HG02588 (cell line): ENCODE data around the gene DLGAP1.
A peak's percentile ranks its signal among the peaks of the same experiment; 100 is the strongest.
"Not testable (repeated sequence)": the region's sequence is repeated elsewhere in the genome, so short reads cannot be mapped to it uniquely, and the experiment has no call there.

Source experiments
- ATAC-seq: cut with Tn5 transposase; IDR thresholded peaks from one replicate; pipeline ENCODE4 v1.9.1; 2021; ENCODE audit warnings: mild to moderate bottlenecking, moderate library complexity; ENCODE audit not compliant: unreplicated experiment

DLGAP1 gene

DNA sequence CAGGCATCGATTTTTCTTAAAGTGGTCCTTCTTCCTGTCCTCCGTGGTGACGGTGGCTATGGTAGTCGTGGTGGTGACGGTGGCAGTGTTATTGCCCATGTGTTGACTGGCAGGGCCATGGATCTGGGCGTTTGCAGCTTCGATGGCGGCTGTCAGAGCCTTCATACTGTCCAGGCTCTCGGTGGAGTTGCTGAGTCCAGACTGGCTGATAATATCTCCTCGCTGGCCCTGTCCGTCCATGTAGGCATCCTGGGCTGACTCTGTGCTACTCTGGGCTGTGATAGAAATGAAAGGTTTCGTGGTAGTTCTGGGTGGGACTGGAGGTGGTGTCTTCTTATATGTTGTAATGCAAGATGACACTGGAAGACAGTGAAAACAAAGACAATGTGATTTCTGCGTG is 873.2 kb downstream of the DLGAP1 start:
- ATAC-seq: no peak

DNA sequence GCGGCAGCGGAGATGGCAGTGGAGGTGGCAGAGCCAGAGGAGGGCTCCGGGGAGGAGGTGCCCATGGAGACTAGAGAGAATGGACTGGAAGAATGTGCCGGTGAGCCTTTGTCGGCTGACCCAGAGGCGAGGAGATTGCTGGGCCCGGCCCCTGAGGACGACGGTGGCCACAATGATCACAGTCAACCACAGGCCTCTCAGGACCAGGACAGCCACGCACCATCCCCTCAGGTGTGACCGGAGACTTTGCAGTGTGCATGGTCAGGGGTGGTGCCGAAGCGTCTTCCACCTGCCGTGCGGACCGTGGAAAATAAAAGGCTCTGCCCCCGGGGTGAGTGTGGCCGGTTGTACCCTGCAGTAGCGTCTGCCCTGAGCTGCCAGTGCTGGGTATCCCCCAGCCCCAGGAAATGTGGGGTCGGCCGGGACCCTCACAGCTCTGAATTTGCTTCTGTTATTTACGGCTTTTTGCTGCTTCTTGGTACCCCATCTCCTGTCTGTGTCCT is 874.5 kb downstream of the DLGAP1 start:
- ATAC-seq: not testable (repeated sequence)

DNA sequence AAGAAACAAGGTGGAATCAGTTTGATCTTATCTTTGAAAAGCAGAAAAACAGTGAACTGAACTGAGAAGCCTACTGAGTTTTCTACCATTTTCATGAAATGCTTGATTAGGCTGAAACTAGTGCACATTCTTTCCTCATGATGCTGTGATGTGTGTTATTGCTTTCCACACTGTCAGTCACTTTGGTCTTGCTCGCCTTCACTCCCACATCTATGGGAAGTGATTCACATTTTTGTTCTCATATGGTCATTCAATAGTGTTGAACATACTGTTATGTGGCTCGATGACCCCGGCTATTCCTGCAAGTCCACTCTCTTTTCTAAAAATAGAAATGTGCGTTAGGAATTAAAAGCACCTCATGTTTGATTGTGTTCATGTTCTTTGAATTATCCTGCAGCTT is 875.4 kb downstream of the DLGAP1 start:
- no peak for ATAC-seq

DNA sequence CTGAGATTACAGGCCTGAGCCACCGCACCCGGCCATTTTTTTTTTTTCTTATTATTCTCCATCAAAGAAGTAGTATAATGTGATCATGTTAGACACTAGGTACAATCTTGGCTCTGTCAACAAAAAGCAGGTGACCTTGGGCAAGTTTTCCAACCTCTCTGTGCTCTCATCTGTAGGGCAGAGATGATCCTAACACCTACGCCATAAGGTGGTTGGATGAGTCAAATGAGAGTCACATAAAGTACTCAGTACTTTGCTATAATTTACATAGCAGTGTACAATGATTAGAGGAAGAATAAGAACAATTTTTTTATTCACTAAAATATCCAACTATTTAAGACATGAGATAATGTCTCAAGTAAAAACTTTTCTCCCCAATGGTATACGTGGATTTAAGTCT is 876.5 kb downstream of the DLGAP1 start:
- ATAC-seq: no peak

DNA sequence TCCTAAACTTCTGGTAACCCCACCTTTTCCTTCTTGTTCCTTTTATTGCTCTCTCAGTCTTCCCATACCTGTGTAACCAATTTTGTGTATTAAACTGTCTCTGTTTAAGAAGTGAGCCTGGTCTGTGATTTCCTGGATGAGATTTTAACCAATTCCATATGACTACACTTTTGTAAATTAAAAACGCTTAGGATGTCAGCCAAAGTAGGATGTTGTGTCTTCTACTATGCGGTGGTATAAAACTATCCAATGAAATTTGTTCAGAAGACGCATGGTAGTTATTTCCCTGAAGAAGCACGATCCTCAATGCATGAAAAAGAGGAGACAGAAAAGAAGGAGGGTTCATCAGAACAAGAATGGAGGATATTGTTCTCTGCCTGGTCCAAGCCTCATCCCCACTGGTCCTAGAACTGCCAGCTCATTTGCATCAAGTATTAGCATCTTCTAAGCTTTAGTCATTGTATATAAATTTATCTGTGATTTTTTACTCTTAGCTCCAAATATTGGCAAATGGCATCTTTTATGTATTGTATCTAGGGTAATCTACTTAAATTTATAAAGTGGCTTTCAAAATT is 877.7 kb downstream of the DLGAP1 start:
- ATAC-seq: no peak

DNA sequence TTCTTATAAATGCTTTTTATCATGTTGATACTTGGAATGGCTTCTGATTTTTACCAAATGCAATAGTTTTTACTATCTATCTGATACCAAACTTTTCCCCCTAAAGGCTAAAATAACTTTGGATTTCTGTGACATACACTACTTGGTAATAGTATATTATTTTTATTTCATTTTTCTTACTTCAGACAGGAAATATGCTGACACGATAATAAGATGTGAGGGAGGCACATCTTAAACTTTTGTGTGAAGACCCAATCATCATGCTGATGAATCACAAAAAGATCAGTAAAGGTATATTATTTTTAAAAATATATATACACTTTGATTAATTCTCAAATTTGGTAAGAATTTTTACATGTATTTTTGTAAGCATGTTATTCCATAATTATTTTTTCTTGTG is 882.3 kb downstream of the DLGAP1 start:
- ATAC-seq: no peak

DNA sequence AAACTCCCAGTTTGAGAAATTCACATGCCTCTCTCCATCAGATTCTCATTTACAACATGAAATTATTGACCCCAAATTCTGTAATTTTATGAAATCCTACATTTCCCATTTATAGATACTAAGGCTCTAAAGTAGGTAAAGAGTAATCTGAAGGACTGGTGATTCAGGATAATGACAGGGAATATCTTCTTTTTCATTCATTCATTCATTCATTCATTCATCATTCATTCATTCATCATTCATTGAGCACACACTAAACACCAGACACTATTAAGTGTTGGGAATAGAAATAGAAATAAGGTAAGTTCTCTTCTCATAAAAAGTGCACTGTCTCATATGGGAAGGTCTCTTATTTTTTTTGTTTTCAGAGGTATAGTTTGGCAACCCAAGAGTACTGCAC is 888.3 kb downstream of the DLGAP1 start:
- ATAC-seq: no peak

DNA sequence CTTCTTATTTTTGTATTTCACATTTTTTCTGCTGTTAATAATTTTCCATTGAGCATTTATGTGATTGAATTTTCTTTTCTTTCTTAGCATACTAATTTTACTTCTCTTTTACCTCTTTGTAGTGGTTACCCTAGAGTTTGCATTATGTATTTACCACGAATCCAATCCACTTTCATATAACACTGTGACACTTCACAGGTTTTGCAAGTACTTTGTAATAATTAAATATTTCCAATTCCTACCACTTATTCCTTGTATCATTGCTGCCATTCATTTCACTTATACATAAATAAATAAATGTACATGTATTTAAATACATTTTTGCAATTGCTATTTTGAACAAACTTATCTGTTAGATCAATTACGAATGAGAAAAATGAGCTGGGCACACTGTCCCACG is 894.4 kb downstream of the DLGAP1 start:
- ATAC-seq: no peak

DNA sequence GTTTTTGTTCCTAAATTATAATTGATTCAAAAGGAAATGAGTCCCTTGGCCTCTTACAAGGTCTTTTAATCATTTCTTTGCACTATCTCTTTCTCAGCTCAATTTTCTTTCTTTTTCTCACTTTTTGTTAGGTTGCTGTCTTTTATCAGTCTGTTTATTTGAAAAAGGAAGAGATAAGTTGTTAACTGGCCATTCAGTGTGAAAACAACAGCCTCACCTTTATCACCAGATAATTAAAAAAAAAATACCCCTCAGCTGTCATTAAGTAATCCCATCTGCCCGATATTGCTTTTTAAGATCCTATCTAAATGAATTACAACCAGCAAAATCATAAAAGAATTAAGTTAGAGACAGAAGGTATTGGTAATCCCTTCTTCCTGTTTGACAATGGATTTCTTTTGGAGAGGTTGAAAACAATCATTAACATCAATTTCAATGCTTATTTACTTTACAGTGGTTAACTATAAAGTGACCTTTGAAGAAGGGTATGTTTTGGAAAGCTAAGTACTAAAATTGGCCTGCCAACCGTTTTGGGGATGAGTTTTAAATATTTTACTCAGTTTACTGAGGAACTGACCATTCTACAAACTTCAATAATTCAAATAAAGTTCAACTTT is 900.2 kb downstream of the DLGAP1 start:
- no peak for ATAC-seq

DNA sequence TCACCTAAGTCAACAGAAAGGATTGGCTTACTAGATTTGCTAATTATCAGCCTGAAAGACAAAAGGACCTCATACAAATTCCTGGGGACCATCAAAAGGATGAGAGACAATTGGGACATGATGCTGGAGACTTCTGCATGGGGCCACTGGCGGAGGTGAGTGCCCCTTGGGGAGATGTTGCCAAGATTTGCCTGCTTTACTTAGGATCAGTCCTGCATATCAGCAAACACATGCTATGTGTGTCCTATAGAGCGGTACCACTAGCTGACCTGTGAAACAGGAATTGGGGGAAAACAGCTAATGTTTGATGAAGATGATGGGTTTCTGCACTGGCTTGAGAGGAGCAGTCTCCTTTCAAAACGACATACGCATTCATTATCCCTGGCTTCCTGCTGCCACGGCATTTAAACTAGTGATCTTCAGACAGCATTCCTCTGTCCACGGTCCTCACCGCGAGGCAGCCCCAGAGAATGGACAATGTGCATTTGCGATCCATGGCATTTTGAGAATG is 901.0 kb downstream of the DLGAP1 start:
- ATAC-seq: no peak

DNA sequence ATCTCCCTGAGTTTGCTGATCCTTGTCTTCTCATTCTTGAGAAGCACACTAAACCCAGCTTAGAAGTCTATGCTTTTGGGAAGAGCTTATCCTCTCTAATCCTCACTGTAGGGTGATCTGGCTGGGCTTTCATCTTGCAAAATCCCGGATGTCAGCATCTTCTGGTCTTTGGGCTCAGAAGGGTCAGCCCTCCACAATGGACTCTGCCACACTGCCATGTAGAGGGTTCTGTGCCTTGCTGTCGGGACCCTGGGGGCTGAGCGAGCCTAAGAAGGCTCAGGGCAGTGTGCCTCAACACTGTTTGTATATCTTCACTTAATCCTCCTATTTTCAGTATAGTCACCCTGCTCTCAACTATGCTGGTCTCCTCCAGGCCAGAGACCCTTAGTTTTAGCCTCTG is 902.8 kb downstream of the DLGAP1 start:
- no peak for ATAC-seq

DNA sequence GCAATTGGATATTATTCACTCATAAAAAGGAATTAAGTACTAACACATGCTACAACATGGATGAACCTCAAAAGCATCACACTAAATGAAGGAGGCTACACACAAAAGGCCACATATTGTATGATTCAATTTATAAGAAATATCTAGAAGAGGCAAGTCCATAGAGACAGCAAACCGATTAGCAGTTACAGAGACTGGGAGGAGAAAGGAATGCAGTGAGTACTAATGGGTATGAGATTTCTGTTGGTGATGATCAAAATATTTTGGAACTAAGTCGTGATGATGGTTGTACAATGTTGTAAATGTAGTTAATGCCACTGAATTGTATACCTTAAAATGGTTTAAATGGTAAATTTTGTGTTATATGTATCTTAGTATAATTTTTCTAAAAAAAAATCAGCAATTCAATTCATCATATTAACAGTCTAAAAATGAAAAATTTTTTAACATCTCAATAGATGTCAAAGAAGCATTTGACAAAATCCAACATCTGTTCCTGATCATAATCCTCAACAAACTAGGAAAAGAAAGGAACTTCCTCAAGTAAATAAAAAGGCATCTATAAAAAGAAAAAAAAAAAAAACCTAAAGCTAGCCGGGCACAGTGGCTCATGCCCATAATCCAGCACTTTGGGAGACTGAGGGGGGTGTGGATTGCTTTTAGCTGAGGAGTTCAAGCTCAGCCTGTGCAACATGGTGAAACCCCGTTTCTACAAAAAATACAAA is 907.1 kb downstream of the DLGAP1 start:
- no peak for ATAC-seq

DNA sequence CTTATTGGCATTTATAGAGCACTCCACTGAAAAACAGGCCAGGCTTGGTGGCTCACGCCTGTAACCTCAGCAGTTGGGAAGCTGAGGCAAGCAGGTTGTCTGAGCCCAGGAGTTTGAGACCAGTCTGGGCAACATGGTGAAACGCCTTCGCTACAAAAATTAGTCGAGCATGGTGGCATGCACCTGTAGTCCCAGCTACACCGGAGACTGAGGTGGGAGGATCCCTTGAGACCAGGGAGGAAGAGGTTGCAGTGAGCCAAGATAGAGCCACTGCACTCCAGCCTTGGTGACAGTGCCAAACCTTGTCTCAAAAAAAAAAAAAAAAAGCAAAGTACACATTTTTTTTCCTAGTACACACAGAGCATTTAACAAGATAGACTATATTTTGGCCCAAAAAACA is 909.0 kb downstream of the DLGAP1 start:
- no peak for ATAC-seq

DNA sequence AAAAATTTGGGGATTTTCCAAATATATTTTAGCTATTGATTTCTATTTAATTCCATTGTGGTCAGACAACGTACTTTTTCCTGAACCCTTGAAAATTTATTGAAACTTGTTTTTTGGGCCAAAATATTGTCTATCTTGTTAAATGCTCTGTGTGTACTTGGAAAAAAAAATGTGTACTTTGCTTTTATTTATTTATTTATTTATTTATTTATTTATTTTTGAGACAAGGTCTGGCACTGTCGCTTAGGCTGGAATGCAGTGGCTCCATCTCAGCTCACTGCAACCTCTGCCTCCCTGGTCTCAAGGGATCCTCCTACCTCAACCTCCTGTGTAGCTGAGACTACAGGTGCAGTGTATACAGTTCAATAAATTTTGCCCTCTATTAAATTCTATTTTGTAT is 910.6 kb downstream of the DLGAP1 start:
- ATAC-seq: no peak

DNA sequence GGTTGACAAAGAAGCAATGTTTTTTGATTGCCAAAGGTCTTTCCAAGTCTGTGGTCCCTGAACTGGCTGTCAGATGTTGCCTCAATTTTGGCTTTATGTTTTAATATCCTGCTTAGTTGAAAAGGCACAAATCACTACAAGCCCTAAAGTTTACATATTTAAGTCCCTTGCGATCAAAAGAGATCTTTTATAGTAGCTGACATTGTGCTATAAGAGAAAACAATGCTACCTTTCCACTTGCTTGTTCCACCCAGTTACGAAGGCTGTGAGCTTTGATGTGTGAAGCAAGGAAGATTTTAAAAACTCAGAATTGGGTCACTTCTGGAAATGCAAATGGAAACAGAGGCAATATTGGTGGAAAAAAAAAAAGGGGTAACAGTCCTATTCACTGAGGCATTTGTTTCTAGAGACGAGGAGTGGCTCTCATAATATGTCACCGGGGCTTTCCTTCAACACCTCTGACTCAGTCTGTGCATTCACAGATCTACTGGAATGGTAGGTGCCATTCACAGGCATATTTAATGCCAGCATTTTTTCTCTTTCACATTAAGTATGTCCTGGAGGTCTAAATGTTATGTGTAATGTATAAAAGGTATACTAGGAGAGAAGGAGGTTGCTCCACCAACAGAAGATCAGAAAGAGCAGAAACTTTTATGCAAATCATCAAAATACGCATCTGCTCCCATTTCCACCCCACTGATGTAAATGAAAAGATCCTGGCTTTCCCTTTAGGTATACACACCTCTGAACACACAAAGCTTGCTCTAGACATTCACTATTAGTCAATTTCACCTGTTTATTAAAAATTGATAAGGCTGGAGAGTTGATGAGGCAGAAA is 913.3 kb downstream of the DLGAP1 start:
- peak; percentile 99 for ATAC-seq

DNA sequence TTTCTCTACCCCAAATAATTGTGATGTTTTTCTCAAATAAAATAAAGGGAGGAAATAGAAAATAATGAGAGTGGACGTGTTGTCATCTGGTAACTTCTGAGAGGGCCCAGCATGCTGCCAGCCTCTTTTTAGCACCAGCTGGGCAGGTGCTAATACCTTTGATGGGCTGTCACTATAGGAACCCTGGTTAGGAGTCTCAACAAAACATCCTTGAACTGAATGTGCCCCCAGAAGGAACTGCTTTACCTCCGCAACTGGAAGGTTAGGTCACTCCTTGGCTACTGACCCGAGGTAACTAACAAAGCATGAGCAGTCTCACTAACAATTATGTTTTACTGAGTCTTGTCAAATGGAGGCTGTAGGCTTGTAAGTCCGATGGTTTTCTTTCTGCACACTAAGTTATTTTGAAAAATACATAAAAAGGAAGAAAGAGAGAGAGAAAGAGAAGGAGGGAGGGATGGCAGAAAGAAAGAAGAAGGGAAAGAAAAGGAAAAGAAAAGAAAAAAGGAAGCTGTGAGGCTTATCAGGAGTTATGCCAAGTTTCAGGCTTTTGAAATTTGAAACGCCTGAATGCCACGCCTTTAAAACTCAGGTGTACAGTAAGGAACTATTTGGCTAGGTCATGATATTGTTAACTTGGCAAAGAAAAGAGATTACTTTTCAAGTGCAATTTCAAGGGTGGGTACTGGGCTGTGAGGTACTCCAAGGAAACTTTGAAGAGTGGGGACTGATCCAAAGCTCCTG is 914.1 kb downstream of the DLGAP1 start:
- ATAC-seq: no peak

DNA sequence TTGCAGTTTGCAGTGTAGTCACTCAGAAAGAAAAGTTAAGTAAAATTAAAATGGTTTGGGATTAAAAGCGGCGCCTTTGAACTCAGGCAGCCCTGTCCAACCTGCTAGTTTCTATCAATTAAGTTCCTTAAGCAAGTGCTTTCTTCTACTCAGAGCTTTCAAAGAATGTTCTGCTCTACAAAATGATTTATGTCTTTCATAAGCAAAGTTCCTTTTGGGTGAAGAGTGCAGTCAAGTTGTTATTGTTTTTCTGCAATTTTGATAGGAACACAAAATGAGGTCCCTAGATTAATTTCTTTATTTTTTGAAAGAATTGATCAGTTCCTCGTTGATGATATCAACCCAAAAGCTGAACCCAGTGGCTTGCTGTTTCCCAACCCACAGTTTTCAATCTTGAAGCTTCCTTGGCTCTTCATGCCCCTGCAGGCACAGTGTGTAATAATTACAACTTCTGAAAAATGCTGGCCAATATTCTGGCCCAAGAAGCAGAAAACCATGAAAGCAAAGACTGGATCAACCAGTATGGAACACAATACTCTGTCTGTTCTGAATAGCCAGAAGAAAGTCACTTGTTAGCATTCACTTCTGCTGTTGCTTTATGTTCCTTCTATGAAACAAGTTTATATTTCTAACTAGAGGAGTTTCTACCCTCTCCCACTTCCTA is 916.0 kb downstream of the DLGAP1 start:
- ATAC-seq: no peak

DNA sequence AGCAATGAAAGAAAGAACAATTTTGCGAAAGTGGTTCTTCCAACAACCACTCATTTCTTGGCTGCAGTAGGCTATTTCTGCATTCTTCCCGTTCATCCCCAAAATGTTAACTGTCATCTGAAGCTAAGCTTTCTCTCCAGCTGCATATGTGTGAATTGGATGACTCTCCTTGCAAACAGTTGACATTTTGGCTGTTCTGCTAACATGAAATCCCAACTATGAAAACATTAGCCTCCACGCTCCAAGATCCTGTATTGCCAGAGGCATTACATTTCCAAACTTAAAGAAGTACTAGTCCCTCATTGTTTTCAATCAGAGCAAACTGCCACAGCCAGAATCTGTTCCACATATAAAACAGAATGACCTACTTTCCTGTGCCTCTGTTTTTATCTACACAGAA is 916.7 kb downstream of the DLGAP1 start:
- ATAC-seq: no peak

DNA sequence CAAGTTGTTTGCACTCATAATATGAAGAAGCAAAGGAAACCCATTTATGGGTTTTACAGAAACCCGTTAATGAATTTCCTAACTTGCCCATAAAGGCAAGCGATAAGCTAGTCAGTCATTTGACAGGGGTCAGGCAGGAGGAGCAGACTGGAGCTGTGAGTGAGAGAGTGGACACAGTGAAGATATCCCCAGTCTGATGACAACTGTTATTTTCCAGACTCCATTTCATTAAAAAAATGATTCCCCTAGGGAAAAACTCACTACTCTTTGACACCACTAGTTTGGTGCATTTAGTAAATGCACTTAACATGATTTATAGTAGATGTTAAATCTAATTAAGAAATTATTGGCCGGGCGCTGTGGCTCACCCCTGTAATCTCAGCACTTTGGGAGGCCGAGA is 924.3 kb downstream of the DLGAP1 start:
- no peak for ATAC-seq

DNA sequence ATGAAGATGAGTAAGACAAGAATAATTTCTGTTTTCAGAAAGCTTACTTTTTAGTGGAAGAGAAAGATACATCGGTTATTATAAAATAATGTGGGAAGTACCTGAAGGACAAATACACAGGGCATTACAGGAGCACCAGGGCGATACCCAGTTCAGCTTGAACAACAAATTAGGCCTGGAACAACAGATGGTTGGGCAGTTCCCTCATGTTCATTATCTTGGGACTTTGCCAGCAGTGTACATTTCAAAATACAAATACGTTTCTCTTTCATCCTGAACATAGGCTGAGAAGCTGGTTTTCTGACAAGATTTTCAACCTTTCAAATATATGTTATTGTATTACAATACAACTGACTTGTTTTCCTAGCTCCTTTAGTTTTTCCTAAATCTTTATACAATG is 925.5 kb downstream of the DLGAP1 start:
- no peak for ATAC-seq
